GM19438 (cell line): Measurements from ENCODE around the gene ZBTB11.
"Not testable (repeated sequence)": the region's sequence is repeated elsewhere in the genome, so short reads cannot be mapped to it uniquely, and the experiment has no call there.

Experiments used
- ATAC-seq: cut with Tn5 transposase; IDR thresholded peaks from one replicate; pipeline ENCODE4 v1.9.1; 2021; ENCODE audit warnings: low read depth; ENCODE audit not compliant: unreplicated experiment

Gene ZBTB11

GRCh38 chr3:101676765-101677435 lies at the start of gene ZBTB11:
Gene ZBTB11 (minus strand): TSS chr3:101677132. CDS start chr3:101676914, 218 bp downstream.
- ATAC-seq: peak; percentile 69

- ATAC-seq: no peak
These were observed 49.0 kb upstream of the ZBTB11 start for GRCh38 chr3:101725890-101726275.

GRCh38 chr3:101725194-101725889 lies 48.4 kb upstream of the ZBTB11 start:
- peak; percentile 15 for ATAC-seq

- ATAC-seq: peak; percentile 89
These were observed 47.6 kb upstream of the ZBTB11 start, which contains the start of gene CEP97 for GRCh38 chr3:101724329-101725193. Gene CEP97 (plus strand): TSS chr3:101724614. CDS start chr3:101724677, 63 bp downstream.

GRCh38 chr3:101722394-101723173 lies 45.7 kb upstream of the ZBTB11 start:
- peak; percentile 37 for ATAC-seq

GRCh38 chr3:101720851-101721840 lies 44.2 kb upstream of the ZBTB11 start:
- no peak for ATAC-seq

GRCh38 chr3:101719604-101720185 lies 42.8 kb upstream of the ZBTB11 start:
- no peak for ATAC-seq

- ATAC-seq: no peak
These were observed 41.5 kb upstream of the ZBTB11 start for GRCh38 chr3:101718455-101718854.

GRCh38 chr3:101709126-101709525 lies 32.2 kb upstream of the ZBTB11 start:
- no peak for ATAC-seq

GRCh38 chr3:101704639-101705038 lies 27.7 kb upstream of the ZBTB11 start:
- ATAC-seq: not testable (repeated sequence)

GRCh38 chr3:101703169-101703568 lies 26.2 kb upstream of the ZBTB11 start:
- no peak for ATAC-seq

- ATAC-seq: no peak
These were observed 25.8 kb upstream of the ZBTB11 start for GRCh38 chr3:101702726-101703125.

- ATAC-seq: no peak
These were observed 25.0 kb upstream of the ZBTB11 start for GRCh38 chr3:101701696-101702634.

GRCh38 chr3:101695779-101696372 lies 18.9 kb upstream of the ZBTB11 start:
- ATAC-seq: no peak

- ATAC-seq: not testable (repeated sequence)
These were observed 17.9 kb upstream of the ZBTB11 start for GRCh38 chr3:101694836-101695235.

GRCh38 chr3:101693540-101693939 lies 16.6 kb upstream of the ZBTB11 start:
- peak; percentile 75 for ATAC-seq
